Activated T-helper 9 cell treated with anti-CD3 and anti-CD28 coated beads, Interleukin-2, amount 50 U/mL, for 16 hours (primary cell): ENCODE measurements around the gene WNT3A.

Source experiments
- DNase-seq: peaks from one replicate; pipeline ENCODE4 v3.0.0-alpha.2; 2020; ENCODE audit warnings: low read depth

The WNT3A gene

GRCh38 chr1:228058172-228058948 is 51.6 kb downstream of the WNT3A start:
- no peak for DNase-seq

- DNase-seq, result peak; percentile 25
These were observed 52.3 kb downstream of the WNT3A start for GRCh38 chr1:228058949-228059633.

DNA sequence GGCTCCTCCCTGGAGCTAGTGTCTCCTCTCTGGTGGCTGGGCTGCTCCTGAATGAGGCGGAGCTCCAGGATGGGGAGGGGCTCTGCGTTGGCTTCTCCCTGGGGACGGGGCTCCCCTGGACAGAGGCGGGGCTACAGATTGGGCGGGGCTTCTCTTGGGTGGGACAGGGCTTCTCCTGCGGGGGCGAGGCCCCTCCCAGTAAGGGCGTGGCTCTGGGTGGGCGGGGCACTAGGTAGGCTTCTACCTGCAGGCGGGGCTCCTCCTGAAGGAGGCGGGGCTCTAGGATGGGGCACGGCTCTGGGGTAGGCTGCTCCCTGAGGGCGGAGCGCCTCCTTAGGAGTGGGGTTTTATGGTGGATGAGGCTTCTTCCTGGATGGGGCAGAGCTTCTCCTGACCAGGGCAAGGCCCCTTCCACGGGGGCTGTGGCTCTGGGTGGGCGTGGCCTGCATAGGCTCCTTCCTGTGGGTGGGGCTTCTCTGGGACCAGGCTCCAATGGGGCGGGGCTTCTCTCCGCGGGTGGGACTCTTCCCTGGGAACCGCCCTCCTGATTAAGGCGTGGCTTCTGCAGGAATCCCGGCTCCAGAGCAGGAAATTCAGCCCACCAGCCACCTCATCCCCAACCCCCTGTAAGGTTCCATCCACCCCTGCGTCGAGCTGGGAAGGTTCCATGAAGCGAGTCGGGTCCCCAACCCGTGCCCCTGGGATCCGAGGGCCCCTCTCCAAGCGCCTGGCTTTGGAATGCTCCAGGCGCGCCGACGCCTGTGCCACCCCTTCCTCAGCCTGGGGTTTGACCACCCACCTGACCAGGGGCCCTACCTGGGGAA is 53.0 kb downstream of the WNT3A start:
- peak; percentile 48 for DNase-seq

DNA sequence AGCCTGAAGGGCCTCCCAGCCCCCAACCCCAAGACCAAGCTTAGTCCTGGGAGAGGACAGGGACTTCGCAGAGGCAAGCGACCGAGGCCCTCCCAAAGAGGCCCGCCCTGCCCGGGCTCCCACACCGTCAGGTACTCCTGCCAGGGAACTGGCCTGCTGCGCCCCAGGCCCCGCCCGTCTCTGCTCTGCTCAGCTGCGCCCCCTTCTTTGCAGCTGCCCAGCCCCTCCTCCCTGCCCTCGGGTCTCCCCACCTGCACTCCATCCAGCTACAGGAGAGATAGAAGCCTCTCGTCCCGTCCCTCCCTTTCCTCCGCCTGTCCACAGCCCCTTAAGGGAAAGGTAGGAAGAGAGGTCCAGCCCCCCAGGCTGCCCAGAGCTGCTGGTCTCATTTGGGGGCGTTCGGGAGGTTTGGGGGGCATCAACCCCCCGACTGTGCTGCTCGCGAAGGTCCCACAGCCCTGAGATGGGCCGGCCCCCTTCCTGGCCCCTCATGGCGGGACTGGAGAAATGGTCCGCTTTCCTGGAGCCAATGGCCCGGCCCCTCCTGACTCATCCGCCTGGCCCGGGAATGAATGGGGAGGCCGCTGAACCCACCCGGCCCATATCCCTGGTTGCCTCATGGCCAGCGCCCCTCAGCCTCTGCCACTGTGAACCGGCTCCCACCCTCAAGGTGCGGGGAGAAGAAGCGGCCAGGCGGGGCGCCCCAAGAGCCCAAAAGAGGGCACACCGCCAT is 53.8 kb downstream of the WNT3A start:
- no peak for DNase-seq

DNA sequence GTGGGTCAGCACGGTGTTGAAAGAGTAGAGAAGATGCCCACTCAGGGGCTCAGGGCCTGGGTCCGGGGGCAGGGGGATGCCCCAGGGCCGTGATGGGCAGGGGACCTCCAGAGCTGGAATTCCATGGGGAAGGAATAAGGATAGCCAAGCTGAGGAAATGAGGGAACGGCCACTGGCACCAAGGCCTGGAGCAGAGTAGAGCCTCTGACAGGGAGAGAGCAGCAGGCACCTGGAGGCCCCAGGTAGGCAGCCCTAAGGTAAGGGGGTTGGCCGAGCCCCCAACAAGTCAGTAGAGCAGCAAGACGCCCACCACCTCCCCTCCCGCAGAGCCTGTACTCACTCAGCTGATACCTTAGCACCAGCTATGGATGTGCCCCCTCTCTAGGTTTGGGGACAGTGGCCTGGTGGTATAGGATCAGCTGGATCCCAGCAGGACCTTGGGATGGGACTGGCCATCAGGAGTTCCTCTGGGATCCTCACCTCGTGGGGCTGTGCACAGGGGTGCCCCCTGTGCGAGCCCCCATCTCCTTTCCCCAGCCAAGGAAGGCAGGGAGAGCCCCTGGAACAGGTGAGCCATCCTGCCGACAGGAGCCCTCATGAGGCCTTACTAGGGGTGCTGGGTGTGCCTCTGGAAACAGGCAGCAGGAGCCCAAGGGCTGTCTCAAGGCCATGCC is 54.8 kb downstream of the WNT3A start:
- DNase-seq, result no peak

- no peak for DNase-seq
These were observed 55.4 kb downstream of the WNT3A start for GRCh38 chr1:228062085-228062791.

DNA sequence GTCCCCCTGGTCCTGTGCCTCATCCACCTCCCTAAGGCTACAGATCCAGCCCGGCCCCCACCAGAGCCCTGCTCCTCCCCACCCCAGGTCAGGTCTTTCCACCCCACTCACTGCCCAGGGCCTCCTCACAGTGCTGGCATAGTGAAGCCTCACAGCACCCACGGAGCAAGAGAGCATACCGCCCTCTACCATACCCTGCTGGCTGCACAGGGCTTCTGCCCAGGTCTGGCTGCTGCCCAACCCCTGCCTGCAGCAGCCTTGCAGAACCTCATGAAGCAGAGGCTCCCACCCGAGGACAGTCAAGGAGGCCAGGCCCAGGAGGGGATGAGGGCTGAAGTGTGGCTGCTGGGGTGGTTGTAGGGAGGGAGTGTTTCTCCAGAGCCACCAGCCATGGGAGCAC is 56.0 kb downstream of the WNT3A start:
- no peak for DNase-seq

DNA sequence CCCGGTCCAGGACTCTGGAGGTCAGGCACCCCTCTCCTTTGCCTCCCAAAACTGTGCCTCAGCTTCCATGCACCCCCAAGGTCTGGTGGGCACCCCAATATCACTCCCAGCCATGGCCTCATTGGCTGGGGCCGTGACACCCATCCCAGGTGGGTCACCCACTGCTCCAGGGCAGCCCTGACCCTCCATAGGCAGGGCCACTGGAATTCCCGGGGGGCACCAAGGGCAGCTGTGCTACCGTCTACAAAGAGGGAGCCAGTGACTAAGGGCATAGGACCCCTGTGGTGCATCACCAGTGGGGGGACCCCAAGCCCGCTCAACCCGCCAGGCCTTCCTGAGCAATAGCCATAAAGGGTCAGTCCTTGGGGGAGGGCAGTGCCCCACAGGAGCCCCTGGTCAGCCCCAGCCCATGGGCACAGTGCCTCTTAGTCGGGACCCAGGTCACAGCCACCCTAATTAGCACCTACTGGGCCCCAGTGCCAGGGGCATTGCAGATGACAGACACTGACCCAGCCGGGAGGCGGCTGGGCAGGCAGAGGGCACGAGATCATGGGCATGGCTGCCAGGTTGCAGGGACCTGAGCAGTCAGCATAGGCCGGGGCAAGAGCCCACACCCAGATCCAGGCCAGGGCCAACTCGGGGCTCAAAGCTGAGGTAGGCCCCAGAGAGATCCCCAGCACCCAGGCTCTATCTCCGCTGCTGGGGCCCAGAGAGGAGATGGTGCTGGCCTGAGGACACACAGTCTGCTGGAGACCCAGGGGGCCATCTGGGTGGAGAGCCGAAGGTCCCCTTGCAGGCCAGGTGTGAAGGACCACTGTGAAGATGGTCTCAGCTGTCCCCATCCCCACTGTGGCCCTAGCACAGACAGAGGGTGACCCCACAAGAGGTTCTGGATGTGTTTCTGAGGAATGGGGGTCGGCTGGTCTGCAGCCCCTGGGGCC is 56.7 kb downstream of the WNT3A start:
- DNase-seq, result no peak

GRCh38 chr1:228064296-228064695 is 57.5 kb downstream of the WNT3A start:
- no peak for DNase-seq

DNA sequence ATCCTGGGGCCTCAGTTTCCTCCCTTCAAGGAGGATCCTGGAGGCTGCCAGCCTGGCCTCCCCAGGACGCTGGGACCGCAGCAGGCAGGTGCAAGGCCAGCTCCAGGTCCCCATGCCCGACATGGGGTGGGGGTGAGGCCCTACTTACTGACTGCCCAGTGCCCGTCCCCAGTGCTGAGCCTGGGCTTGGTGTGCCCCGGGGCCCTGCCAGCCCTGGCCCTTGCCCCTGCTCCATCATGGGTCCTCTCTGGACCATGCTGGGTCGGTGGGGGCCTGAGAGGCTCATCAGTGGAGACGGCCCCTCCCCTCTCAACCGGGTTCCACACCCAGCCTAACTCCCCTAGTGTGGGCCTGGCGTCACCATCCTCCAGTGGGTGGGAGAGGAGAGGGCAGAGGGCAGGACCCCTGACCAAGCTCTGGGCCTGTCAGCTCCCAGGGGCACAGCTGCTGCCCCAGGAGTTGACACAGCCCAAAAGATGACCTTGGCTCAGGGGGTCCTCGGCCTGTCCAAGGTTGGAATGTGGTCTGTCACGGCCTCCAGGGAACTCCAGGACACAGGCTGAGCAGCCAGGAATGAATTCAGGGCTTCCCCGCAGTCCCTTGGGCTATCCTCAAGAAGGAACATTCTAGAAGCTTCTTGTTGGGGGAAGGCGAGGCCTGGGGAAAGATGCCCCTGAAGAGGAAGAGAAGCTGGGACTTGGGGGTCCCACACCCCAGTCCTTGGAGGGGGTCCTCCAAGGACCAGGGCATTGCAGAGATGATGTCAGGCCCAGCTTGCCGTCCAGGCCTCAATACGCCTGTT is 58.1 kb downstream of the WNT3A start:
- no peak for DNase-seq

- DNase-seq, result no peak
These were observed 58.9 kb downstream of the WNT3A start for GRCh38 chr1:228065543-228066347.

GRCh38 chr1:228066416-228066815 is 59.6 kb downstream of the WNT3A start:
- no peak for DNase-seq

GRCh38 chr1:228066891-228067654 is 60.3 kb downstream of the WNT3A start:
- no peak for DNase-seq

- DNase-seq, result no peak
These were observed 61.6 kb downstream of the WNT3A start for GRCh38 chr1:228068359-228068758.

DNA sequence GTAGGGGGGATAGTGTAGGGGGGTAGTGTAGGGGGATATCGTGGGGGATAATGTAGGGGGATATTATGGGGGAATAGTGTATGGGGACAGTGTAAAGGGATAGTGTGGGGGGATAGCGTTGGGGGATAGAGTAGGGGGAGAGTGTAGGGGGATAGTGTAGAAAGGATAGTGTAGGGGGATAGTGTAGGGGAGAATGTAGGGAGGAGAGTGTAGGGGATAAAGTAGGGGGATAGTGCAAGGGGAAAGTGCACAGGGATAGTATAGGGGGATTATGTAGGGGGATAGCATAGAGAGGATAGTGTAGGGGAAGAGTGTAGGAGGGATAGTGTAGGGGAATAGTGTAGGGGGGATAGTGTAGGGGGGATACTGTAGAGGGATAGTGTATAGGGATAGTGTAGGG is 63.4 kb downstream of the WNT3A start:
- no peak for DNase-seq

DNA sequence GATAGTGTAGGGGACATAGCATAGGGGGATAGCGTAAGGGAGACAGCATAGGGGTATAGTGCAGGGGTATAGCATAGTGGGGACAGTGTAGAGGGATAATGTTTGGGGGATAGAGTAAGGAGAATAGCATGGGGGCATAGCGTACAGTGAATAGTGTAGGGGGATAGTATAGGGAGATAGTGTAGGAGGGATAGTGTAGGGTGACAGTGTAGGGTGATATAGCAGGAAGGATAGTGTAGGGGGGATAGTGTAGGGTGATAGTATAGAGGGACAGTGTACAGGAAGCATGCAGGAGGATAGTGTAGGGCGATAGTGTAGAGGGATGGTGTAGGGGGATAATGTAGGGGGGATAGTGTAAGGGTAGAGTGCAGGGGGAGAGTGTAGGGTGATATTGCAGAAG is 64.1 kb downstream of the WNT3A start:
- no peak for DNase-seq
